NT2/D1 (cell line): ENCODE measurements around the gene PARD6G.

Experiments used
- YY1 ChIP-seq: IDR thresholded peaks from 2 replicates; pipeline ENCODE4 v1.6.1; 2011; ENCODE audit not compliant: insufficient read length, insufficient read depth
- ZNF274 ChIP-seq: IDR thresholded peaks from 2 replicates; pipeline ENCODE4 v1.6.1; 2011; ENCODE audit warnings: mild to moderate bottlenecking, low read depth, low read length

GRCh38 chr18:80185545-80185944 is 61.8 kb downstream of the PARD6G start:
- no peak for TF ChIP-seq ZNF274
- TF ChIP-seq YY1: no peak
